Body of pancreas (tissue), 4 donors: Measurements from ENCODE around the gene GLI3. TPM values are rescaled to one million over a fixed set of nuclear protein-coding genes. Genes with fewer than 3 reads are reported as not detected.

Source experiments
- ATAC-seq: fragments of 150-250 bp; one replicate; pipeline ENCODE4 v1.9.1; 2016
- DNase-seq, 4 donors: peaks; one replicate each; pipeline ENCODE4 v3.0.0-alpha.2; 2019
- H3K27ac ChIP-seq, 4 donors: fragments of 200-600 bp; sonication (generic); 1 replicate in 3 of 4; 2 replicates in 1 of 4; pipeline versions ENCODE4 v1.5.1 to v1.6.1; 2016 to 2019; ENCODE audit warnings: mild to moderate bottlenecking in 1 of 4, mixed read lengths in 1 of 4, moderate library complexity in 1 of 4
- H3K27me3 ChIP-seq, 2 donors: fragments of 200-600 bp; sonication (generic); one replicate each; pipeline ENCODE4 v1.6.0; 2016; ENCODE audit warnings: mild to moderate bottlenecking in 1 of 2
- H3K36me3 ChIP-seq, 2 donors: fragments of 200-600 bp; sonication (generic); replicated peaks in 1 of 2; 2 replicates each; pipeline ENCODE4 v1.5.1; 2016; ENCODE audit warnings: low read depth in 2 of 2; ENCODE audit not compliant: insufficient read depth in 1 of 2
- H3K4me1 ChIP-seq: fragments of 200-600 bp; sonication (generic); one replicate; pipeline ENCODE4 v1.6.0; 2016
- H3K4me3 ChIP-seq, 2 donors: fragments of 200-600 bp; sonication (generic); 1 replicate in 1 of 2; 2 replicates in 1 of 2; pipeline ENCODE4 v1.5.1; 2016 to 2019
- H3K9me3 ChIP-seq, 3 donors: fragments of 200-600 bp; sonication (generic); 1 replicate in 2 of 3; 2 replicates in 1 of 3; pipeline ENCODE4 v1.5.1; 2016
- CTCF ChIP-seq, 7 experiments: fragments of 450-650 bp in 4 of 7; fragments of 200-600 bp in 3 of 7; sonication (generic) in 3 of 7; IDR thresholded peaks; one replicate each; pipeline ENCODE4 v1.5.1; 2016 to 2019; ENCODE audit warnings: antibody characterized with exemption in 7 of 7
- POLR2A ChIP-seq, 3 donors: fragments of 450-650 bp; IDR thresholded peaks; one replicate each; pipeline ENCODE4 v1.6.1; 2016; ENCODE audit warnings: antibody characterized with exemption in 3 of 3, mild to moderate bottlenecking in 2 of 3
- WGBS, 2 donors: methylation state at CpG; one replicate each; pipeline ENCODE4 v1.1.5; 2017; 5-methylcytosine and 5-hydroxymethylcytosine counted together
- intact Hi-C: fragments of 100-400 bp; cut with DNase I; formaldehyde crosslinking; loops from one replicate; pipeline ENCODE4 v1.15.1; 2023
- total RNA-seq, 2 donors: library from RNA; depleted of rRNA; stranded (reverse); fragments of >200 nt; gene quantifications; one replicate each; pipeline ENCODE4 v1.1.0, GENCODE V29; 2016

GLI3 gene
- total RNA-seq, 2 donors from 2014 or later = 1.0 to 2.0 TPM

- H3K4me3 ChIP-seq = no peak overlapping the region
- ATAC-seq (no peak), DNase-seq (no peak)
- TF ChIP-seq POLR2A (IDR thresholded peaks at IDR 0.05) = no peak
- no peak for TF ChIP-seq CTCF (IDR thresholded peaks at IDR 0.05)
- WGBS, 2 donors = 41 to 60% methylated on average over 3 of the region's 3 CpGs
- H3K27ac ChIP-seq = peak overlapping the region in 1 of 4 donors; percentile 3
- intact Hi-C loops = no loop called here
- no peaks in the 10 kb centered on the region for H3K36me3 ChIP-seq
- H3K27me3 ChIP-seq = no peaks in the 10 kb centered on the region
- H3K4me1 ChIP-seq = peaks cover 7% of the 10 kb centered on the region
- peaks cover 0 to 5% (median 0%) of the 10 kb centered on the region in 3 donors for H3K9me3 ChIP-seq
Observed at GRCh38 chr7:42012313-42012712, 224.7 kb downstream of the GLI3 start.

- Histone ChIP-seq H3K36me3 (no peaks in the 10 kb centered on the region), H3K4me3 (no peak overlapping the region), H3K4me1 (peaks cover 8% of the 10 kb centered on the region), H3K9me3 (peaks cover 0 to 5% (median 0%) of the 10 kb centered on the region in 3 donors), H3K27ac (no peak overlapping the region), H3K27me3 (no peaks in the 10 kb centered on the region)
- intact Hi-C loops = no loop called here
- no peak for TF ChIP-seq POLR2A (IDR thresholded peaks at IDR 0.05)
- no peak for TF ChIP-seq CTCF (IDR thresholded peaks at IDR 0.05)
- ATAC-seq (no peak), DNase-seq (no peak)
- 53 to 55% methylated on average over 10 of the region's 10 CpGs for WGBS, 2 donors
Observed at GRCh38 chr7:42011846-42012245, 225.2 kb downstream of the GLI3 start.

- Histone ChIP-seq H3K4me3 (no peak overlapping the region), H3K36me3 (no peaks in the 10 kb centered on the region), H3K4me1 (peaks cover 19% of the 10 kb centered on the region), H3K9me3 (peaks cover 0 to 5% (median 0%) of the 10 kb centered on the region in 3 donors), H3K27ac (no peak overlapping the region), H3K27me3 (no peaks in the 10 kb centered on the region)
- ATAC-seq = no peak
- no peak for DNase-seq
- TF ChIP-seq POLR2A (IDR thresholded peaks at IDR 0.05) (no peak), CTCF (IDR thresholded peaks at IDR 0.05) (no peak)
- intact Hi-C loops = no loop called here
Observed at GRCh38 chr7:42010751-42011150, 226.3 kb downstream of the GLI3 start.

- H3K9me3 ChIP-seq = no peaks in the 10 kb centered on the region
- peak overlapping the region in 3 of 4 donors; percentile 52 to 63 (median 58) for H3K27ac ChIP-seq
- H3K27me3 ChIP-seq = no peaks in the 10 kb centered on the region
- peak; percentile 46 to 78 (median 65) for DNase-seq
- TF ChIP-seq CTCF (IDR thresholded peaks at IDR 0.05) (no peak), POLR2A (IDR thresholded peaks at IDR 0.05) (no peak)
- peak; percentile 78 for ATAC-seq
- H3K36me3 ChIP-seq = no peaks in the 10 kb centered on the region
- H3K4me3 ChIP-seq = no peak overlapping the region
- WGBS, 2 donors = 34 to 43% methylated on average over 3 of the region's 3 CpGs
- H3K4me1 ChIP-seq = peaks cover 13% of the 10 kb centered on the region
- intact Hi-C loops = no loop called here
Observed at GRCh38 chr7:42006801-42007513, 230.1 kb downstream of the GLI3 start.

GRCh38 chr7:42002654-42003053 is 234.4 kb downstream of the GLI3 start:
- H3K36me3 ChIP-seq = no peaks in the 10 kb centered on the region
- no peak overlapping the region for H3K4me3 ChIP-seq
- peaks cover 13% of the 10 kb centered on the region for H3K4me1 ChIP-seq
- H3K9me3 ChIP-seq = no peaks in the 10 kb centered on the region
- peak; percentile 78 for ATAC-seq
- H3K27me3 ChIP-seq = no peaks in the 10 kb centered on the region
- intact Hi-C loops = no loop called here
- TF ChIP-seq POLR2A (IDR thresholded peaks at IDR 0.05) (no peak), CTCF (IDR thresholded peaks at IDR 0.05) (no peak)
- 31 to 35% methylated on average over 2 of the region's 2 CpGs for WGBS, 2 donors
- H3K27ac ChIP-seq = peak overlapping the region in 1 of 4 donors; percentile 32
- peak; percentile 65 to 85 (median 79) for DNase-seq
